ENCODE measurements around the gene LIMA1. TPM values are rescaled to one million over a fixed set of nuclear protein-coding genes. Genes with fewer than 3 reads are reported as not detected.

The LIMA1 gene
- total and polyA plus RNA-seq, 4 donors, result 35.9 to 177 (median 140) TPM

DNA sequence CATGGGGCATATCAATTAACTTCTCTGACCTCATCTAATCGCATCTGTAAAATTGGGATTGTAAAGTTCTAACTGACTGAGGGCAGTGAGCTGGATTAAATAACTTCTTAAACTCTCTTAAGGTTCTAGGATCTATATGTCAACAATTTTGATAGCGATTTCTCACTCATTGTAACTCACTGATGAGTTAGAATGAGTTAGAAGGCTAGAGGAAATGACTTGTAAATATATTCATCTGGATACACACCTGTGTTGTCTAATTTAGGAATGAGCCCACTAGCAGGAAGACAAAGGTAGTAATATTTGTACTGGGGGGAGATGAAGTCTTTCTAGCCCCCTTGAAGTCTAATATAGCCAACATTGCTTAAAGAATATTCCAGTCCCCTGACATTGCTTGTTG lies 69.9 kb downstream of the LIMA1 start:
- intact Hi-C loops (cut with DNase I), result no loop called here
- no peak overlapping the region for H3K27ac ChIP-seq (ENCODE audit: low read depth in 1 of 2, low read length in 2 of 2)
- no peaks in the 10 kb centered on the region for H3K9me3 ChIP-seq (ENCODE audit: control insufficient read depth, low read length)
- H3K36me3 ChIP-seq (ENCODE audit: control insufficient read depth in 1 of 2, insufficient read depth in 2 of 2, low read length in 1 of 2), result no peaks in the 10 kb centered on the region
- H3K4me3 ChIP-seq (ENCODE audit: low read length in 2 of 2), result no peak overlapping the region
- H3K27me3 ChIP-seq (ENCODE audit: control insufficient read depth in 1 of 2, insufficient read depth in 2 of 2, low read length in 1 of 2), result no peaks in the 10 kb centered on the region
- 88 to 95% methylated on average over 2 of the region's 2 CpGs for WGBS, 2 donors
- peaks cover 0 to 1% of the 10 kb centered on the region in 2 donors for H3K4me1 ChIP-seq (ENCODE audit: control insufficient read depth in 1 of 2, insufficient read depth in 2 of 2, low read length in 2 of 2)
- DNase-seq, result no peak
- ATAC-seq (ENCODE audit: low FRiP score), result no peak

DNA sequence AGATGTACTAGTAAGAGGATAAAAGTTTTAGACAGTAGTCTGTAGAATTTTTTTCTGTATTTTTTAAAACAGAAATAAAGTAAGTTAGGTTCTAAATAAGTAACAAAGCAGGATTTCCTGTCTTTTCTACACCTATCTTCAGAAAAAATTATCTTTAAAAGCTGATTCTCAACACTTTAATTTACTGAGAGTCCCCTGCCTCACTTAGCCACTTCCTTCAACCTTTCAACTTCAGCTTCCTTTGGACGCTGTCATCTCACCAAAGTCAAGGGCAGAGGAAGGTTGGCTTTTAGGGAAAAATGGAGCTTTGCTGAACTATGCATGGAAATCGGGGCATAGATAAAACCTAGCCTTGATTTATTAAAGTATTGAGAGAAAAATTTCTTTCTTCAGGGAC lies 71.3 kb downstream of the LIMA1 start:
- H3K27ac ChIP-seq (ENCODE audit: low read depth in 1 of 2, low read length in 2 of 2), result no peak overlapping the region
- 45 to 51% methylated on average over 2 of the region's 2 CpGs for WGBS, 2 donors

DNA sequence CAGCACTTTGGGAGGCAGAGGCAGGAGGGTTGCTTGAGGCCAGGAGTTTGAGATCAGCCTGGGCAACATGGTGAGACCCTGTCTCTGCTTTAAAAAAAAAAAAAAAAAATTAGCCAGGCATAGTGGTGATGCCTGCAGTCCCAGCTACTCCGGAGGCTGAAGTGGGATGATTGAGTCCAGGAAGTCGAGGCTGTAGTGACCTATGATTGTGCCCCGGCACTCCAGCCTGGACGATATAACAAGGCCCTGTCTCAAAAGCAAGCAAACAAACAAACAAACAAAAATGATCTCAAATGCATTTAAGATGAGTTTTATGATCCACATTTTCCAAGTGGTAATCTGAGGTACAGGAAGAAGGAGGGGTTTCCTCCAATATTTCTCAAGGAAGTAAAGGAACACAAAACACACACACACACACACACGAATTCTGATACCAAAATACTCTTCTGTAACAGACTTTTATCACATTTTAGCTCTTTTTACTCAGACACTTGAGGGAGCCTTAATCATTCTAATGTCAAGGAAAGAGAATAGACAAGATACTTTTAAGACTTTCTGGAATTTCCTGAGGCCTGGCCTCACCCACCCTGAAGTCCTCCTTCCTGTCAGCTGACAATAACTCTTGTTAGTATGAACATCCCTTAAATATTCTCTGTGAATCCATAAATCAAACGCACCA lies 71.8 kb downstream of the LIMA1 start:
- Histone ChIP-seq H3K36me3 (ENCODE audit: control insufficient read depth in 1 of 2, insufficient read depth in 2 of 2, low read length in 1 of 2) (peaks cover 0 to 1% of the 10 kb centered on the region in 2 donors), H3K4me3 (ENCODE audit: low read length in 2 of 2) (no peak overlapping the region), H3K27ac (ENCODE audit: low read depth in 1 of 2, low read length in 2 of 2) (no peak overlapping the region), H3K27me3 (ENCODE audit: control insufficient read depth in 1 of 2, insufficient read depth in 2 of 2, low read length in 1 of 2) (no peaks in the 10 kb centered on the region), H3K9me3 (ENCODE audit: control insufficient read depth, low read length) (no peaks in the 10 kb centered on the region), H3K4me1 (ENCODE audit: control insufficient read depth in 1 of 2, insufficient read depth in 2 of 2, low read length in 2 of 2) (peaks cover 0 to under 1% of the 10 kb centered on the region in 2 donors)
- WGBS, 2 donors, result 61 to 63% methylated on average over 6 of the region's 6 CpGs
- intact Hi-C loops (cut with DNase I), result no loop called here
- DNase-seq, result no peak
- ATAC-seq (ENCODE audit: low FRiP score), result no peak

More for the DNA sequence above, 71.3 kb downstream of the LIMA1 start:
- no peak for ATAC-seq (ENCODE audit: low FRiP score)
- H3K27me3 ChIP-seq (ENCODE audit: control insufficient read depth in 1 of 2, insufficient read depth in 2 of 2, low read length in 1 of 2), result no peaks in the 10 kb centered on the region
- no peaks in the 10 kb centered on the region for H3K9me3 ChIP-seq (ENCODE audit: control insufficient read depth, low read length)
- intact Hi-C loops (cut with DNase I), result no loop called here
- H3K4me1 ChIP-seq (ENCODE audit: control insufficient read depth in 1 of 2, insufficient read depth in 2 of 2, low read length in 2 of 2), result no peaks in the 10 kb centered on the region
- no peak overlapping the region for H3K4me3 ChIP-seq (ENCODE audit: low read length in 2 of 2)
- H3K36me3 ChIP-seq (ENCODE audit: control insufficient read depth in 1 of 2, insufficient read depth in 2 of 2, low read length in 1 of 2), result peaks cover 0 to 1% of the 10 kb centered on the region in 2 donors
- DNase-seq, result no peak

DNA sequence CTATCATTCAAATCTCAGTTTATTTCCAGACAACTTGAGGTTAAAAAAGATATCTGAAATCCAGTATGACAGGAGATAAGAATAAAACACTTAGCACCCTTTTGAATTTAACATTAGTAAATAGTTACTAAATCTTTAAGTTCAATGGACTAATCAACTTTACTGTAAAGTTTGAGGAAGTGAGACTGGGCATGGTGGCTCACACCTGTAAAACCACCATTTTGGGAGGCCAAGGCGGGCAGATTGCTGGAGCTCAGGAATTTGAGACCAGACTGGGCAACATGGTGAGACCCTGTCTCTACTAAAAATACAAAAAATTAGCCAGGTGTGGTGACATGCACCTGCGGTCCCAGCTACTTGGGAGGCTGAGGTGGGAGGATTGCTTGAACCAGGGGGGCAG lies 75.9 kb downstream of the LIMA1 start:
- ATAC-seq (ENCODE audit: low FRiP score) (no peak), DNase-seq (no peak)
- Histone ChIP-seq H3K36me3 (ENCODE audit: control insufficient read depth in 1 of 2, insufficient read depth in 2 of 2, low read length in 1 of 2) (peaks cover 4 to 5% of the 10 kb centered on the region in 2 donors), H3K27me3 (ENCODE audit: control insufficient read depth in 1 of 2, insufficient read depth in 2 of 2, low read length in 1 of 2) (no peaks in the 10 kb centered on the region), H3K27ac (ENCODE audit: low read depth in 1 of 2, low read length in 2 of 2) (no peak overlapping the region), H3K9me3 (ENCODE audit: control insufficient read depth, low read length) (no peaks in the 10 kb centered on the region), H3K4me3 (ENCODE audit: low read length in 2 of 2) (no peak overlapping the region), H3K4me1 (ENCODE audit: control insufficient read depth in 1 of 2, insufficient read depth in 2 of 2, low read length in 2 of 2) (peaks cover 0 to 2% of the 10 kb centered on the region in 2 donors)
- 97 to 99% methylated on average over 2 of the region's 2 CpGs for WGBS, 2 donors
- intact Hi-C loops (cut with DNase I), result no loop called here

DNA sequence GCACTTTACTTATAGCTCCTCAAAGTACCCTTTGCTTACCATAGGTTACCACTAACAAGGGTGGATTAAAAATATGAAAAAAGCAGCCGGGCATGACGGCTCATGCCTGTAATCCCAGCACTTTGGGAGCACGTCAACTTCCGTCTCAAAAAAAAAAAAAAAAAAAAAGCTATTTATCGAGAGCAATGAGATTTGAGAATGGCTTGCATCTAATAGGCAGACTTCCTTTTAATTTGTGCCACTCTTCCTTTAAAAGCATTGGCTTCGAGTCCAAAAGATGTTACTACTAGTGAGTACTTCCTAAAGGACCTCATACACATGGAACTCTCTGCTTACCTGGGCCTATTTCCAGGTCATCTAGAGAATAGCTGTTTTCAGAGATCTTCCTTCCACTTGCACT lies 77.7 kb downstream of the LIMA1 start:
- no peaks in the 10 kb centered on the region for H3K27me3 ChIP-seq (ENCODE audit: control insufficient read depth in 1 of 2, insufficient read depth in 2 of 2, low read length in 1 of 2)
- no peak overlapping the region for H3K4me3 ChIP-seq (ENCODE audit: low read length in 2 of 2)
- peaks cover 5 to 8% of the 10 kb centered on the region in 2 donors for H3K36me3 ChIP-seq (ENCODE audit: control insufficient read depth in 1 of 2, insufficient read depth in 2 of 2, low read length in 1 of 2)
- ATAC-seq (ENCODE audit: low FRiP score), result no peak
- no peaks in the 10 kb centered on the region for H3K9me3 ChIP-seq (ENCODE audit: control insufficient read depth, low read length)
- intact Hi-C loops (cut with DNase I), result no loop called here
- DNase-seq, result no peak
- 83 to 91% methylated on average over 6 of the region's 6 CpGs for WGBS, 2 donors
- H3K4me1 ChIP-seq (ENCODE audit: control insufficient read depth in 1 of 2, insufficient read depth in 2 of 2, low read length in 2 of 2), result peaks cover 0 to 2% of the 10 kb centered on the region in 2 donors
- no peak overlapping the region for H3K27ac ChIP-seq (ENCODE audit: low read depth in 1 of 2, low read length in 2 of 2)

DNA sequence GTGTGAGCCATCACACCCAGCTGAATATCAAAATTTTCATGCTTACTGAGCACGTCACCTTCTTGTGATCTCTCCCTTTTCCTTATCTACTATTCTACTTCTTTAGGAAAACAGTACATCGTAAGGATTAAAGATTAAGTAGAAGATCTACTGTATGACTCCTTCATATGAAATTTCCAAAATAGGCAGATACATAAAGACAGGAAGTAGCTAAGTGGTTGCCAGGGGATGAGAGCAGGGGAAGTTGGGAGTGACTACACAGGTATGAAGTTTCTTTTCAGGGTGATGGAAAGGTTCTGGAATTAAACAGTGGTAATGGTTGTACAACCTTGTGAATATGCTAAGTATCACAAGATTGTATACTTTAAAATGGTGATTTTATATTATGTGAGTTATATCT lies 79.6 kb downstream of the LIMA1 start:
- WGBS, 2 donors, result 80 to 82% methylated on average over 2 of the region's 2 CpGs
- intact Hi-C loops (cut with DNase I), result no loop called here
- DNase-seq, result no peak
- Histone ChIP-seq H3K4me1 (ENCODE audit: control insufficient read depth in 1 of 2, insufficient read depth in 2 of 2, low read length in 2 of 2) (peaks cover 0 to 2% of the 10 kb centered on the region in 2 donors), H3K9me3 (ENCODE audit: control insufficient read depth, low read length) (no peaks in the 10 kb centered on the region), H3K27me3 (ENCODE audit: control insufficient read depth in 1 of 2, insufficient read depth in 2 of 2, low read length in 1 of 2) (no peaks in the 10 kb centered on the region), H3K4me3 (ENCODE audit: low read length in 2 of 2) (no peak overlapping the region), H3K36me3 (ENCODE audit: control insufficient read depth in 1 of 2, insufficient read depth in 2 of 2, low read length in 1 of 2) (peaks cover 10 to 12% of the 10 kb centered on the region in 2 donors), H3K27ac (ENCODE audit: low read depth in 1 of 2, low read length in 2 of 2) (no peak overlapping the region)
- no peak for ATAC-seq (ENCODE audit: low FRiP score)

DNA sequence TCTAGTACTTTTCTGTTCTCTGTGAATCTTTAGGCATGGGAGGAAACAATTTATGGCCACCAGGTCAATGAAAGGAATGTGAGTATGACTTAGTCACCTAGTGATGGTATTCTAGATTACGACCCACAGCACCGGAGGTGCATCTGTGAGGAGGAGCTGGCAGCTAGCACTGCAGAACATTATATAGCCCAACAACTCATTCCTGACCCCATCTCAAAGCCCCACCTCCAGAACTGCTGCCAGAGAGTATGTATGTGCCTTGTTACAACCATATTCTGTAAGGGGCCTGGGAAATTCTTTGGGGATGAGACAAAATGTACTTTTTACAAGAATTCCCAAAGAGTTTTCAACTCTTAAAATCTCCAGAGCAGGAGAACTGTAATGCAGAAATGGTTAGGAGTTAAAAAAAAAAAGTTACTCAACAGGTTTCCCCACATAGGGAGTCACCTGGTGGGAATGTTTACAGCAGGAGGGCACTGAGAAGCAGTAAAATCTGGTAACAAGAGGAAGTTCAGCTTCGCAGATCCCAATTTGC lies 81.3 kb downstream of the LIMA1 start:
- no peak overlapping the region for H3K4me3 ChIP-seq (ENCODE audit: low read length in 2 of 2)
- no peaks in the 10 kb centered on the region for H3K9me3 ChIP-seq (ENCODE audit: control insufficient read depth, low read length)
- intact Hi-C loops (cut with DNase I), result no loop called here
- WGBS, 2 donors, result 75 to 77% methylated on average over 3 of the region's 3 CpGs
- peaks cover 0 to 2% of the 10 kb centered on the region in 2 donors for H3K4me1 ChIP-seq (ENCODE audit: control insufficient read depth in 1 of 2, insufficient read depth in 2 of 2, low read length in 2 of 2)
- DNase-seq (no peak), ATAC-seq (ENCODE audit: low FRiP score) (no peak)
- no peaks in the 10 kb centered on the region for H3K27me3 ChIP-seq (ENCODE audit: control insufficient read depth in 1 of 2, insufficient read depth in 2 of 2, low read length in 1 of 2)
- no peak overlapping the region for H3K27ac ChIP-seq (ENCODE audit: low read depth in 1 of 2, low read length in 2 of 2)
- H3K36me3 ChIP-seq (ENCODE audit: control insufficient read depth in 1 of 2, insufficient read depth in 2 of 2, low read length in 1 of 2), result peaks cover 10% of the 10 kb centered on the region in 2 donors

DNA sequence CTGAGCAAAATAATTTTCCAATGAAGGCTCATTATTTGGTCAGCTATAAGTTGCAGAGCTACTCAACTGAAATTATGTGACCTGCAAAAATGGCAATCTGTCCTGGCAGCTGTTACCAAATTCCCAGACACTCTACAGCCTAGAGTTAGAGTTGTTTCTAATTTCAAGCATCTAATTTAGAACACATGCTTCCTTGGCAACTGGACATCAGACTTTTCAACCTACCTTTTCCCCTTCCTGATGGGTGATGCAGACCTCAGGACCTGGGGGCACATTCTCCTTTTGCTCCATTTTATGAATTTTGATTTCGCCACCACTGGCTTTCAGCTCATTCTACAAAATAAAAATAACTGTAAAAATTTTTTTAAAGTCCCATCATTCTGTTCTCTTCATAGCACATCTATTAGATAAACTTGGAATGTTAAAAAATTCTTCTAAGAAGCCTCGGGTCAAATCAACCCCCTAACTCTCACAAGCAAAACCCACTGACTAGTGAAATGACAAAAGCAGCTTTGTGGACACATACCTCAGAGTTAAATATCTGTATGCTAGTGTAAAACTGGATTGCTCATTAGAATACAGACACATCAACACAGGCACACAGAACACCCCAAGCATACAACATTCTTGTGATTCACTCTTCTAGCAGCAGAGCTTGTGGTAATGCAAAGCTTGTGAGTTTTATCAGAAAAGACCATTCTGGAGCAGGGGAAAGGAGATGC lies 82.6 kb downstream of the LIMA1 start:
- WGBS, 2 donors, result 49 to 52% methylated on average over 2 of the region's 2 CpGs

DNA sequence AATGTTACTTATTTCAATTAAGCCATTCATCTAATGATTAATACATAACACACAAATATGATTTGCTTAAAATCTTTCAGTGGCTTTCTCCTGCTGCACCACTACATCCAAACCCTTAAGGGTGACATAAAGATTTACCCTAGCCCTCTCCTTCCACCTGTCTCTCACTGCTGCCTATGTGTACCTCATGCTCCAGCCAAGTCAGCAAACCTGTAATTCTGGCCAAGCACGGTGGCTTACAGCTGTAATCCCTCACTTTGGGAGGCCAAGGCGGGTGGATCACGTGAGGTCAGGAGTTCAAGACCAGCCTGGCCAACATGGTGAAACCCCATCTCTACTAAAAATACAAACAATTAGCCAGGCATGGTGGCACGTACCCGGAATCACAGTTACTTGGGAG lies 84.5 kb downstream of the LIMA1 start:
- 90 to 92% methylated on average over 5 of the region's 5 CpGs for WGBS, 2 donors
- H3K36me3 ChIP-seq (ENCODE audit: control insufficient read depth in 1 of 2, insufficient read depth in 2 of 2, low read length in 1 of 2), result peaks cover 5 to 7% of the 10 kb centered on the region in 2 donors

More for the DNA sequence above, 82.6 kb downstream of the LIMA1 start:
- Histone ChIP-seq H3K9me3 (ENCODE audit: control insufficient read depth, low read length) (no peaks in the 10 kb centered on the region), H3K4me3 (ENCODE audit: low read length in 2 of 2) (no peak overlapping the region), H3K36me3 (ENCODE audit: control insufficient read depth in 1 of 2, insufficient read depth in 2 of 2, low read length in 1 of 2) (peaks cover 10% of the 10 kb centered on the region in 2 donors), H3K27ac (ENCODE audit: low read depth in 1 of 2, low read length in 2 of 2) (no peak overlapping the region), H3K27me3 (ENCODE audit: control insufficient read depth in 1 of 2, insufficient read depth in 2 of 2, low read length in 1 of 2) (no peaks in the 10 kb centered on the region), H3K4me1 (ENCODE audit: control insufficient read depth in 1 of 2, insufficient read depth in 2 of 2, low read length in 2 of 2) (no peaks in the 10 kb centered on the region)
- intact Hi-C loops (cut with DNase I), result no loop called here
- DNase-seq, result no peak
- no peak for ATAC-seq (ENCODE audit: low FRiP score)

More for the DNA sequence above, 84.5 kb downstream of the LIMA1 start:
- no peaks in the 10 kb centered on the region for H3K9me3 ChIP-seq (ENCODE audit: control insufficient read depth, low read length)
- no peak overlapping the region for H3K27ac ChIP-seq (ENCODE audit: low read depth in 1 of 2, low read length in 2 of 2)
- H3K27me3 ChIP-seq (ENCODE audit: control insufficient read depth in 1 of 2, insufficient read depth in 2 of 2, low read length in 1 of 2), result no peaks in the 10 kb centered on the region
- ATAC-seq (ENCODE audit: low FRiP score) (no peak), DNase-seq (no peak)
- intact Hi-C loops (cut with DNase I), result no loop called here
- no peak overlapping the region for H3K4me3 ChIP-seq (ENCODE audit: low read length in 2 of 2)
- H3K4me1 ChIP-seq (ENCODE audit: control insufficient read depth in 1 of 2, insufficient read depth in 2 of 2, low read length in 2 of 2), result no peaks in the 10 kb centered on the region
